ENCODE measurements around the gene C2CD5.

- TF ChIP-seq CTCF (IDR thresholded peaks at IDR 0.05; ENCODE audit: borderline replicate concordance, extremely low read depth, low read length, poor library complexity, severe bottlenecking) (no peak), EZH2 (IDR thresholded peaks at IDR 0.05; ENCODE audit: borderline replicate concordance, low read depth, low read length, severe bottlenecking) (no peak)
Measured at GRCh38 chr12:22480016-22480415, 64.3 kb downstream of the C2CD5 start.

Measured in DND-41 (cell line).